ENCODE measurements around the gene ABHD12.

The ABHD12 gene

GRCh38 chr20:25303292-25304024 lies 87.2 kb downstream of the ABHD12 start:
- no peak for DNase-seq

- DNase-seq: no peak
Observed at GRCh38 chr20:25302596-25302995, 88.0 kb downstream of the ABHD12 start.

- no peak for DNase-seq
Observed at GRCh38 chr20:25301357-25301920, 89.2 kb downstream of the ABHD12 start.

GRCh38 chr20:25300496-25301170 lies 90.0 kb downstream of the ABHD12 start:
- DNase-seq: no peak

GRCh38 chr20:25299806-25300205 lies 90.8 kb downstream of the ABHD12 start:
- peak; percentile 19 for DNase-seq

GRCh38 chr20:25297141-25297905 lies 93.3 kb downstream of the ABHD12 start:
- DNase-seq: no peak

GRCh38 chr20:25296094-25297093 lies 94.2 kb downstream of the ABHD12 start:
- DNase-seq: peak; percentile 60

GRCh38 chr20:25295386-25296093 lies 95.1 kb downstream of the ABHD12 start:
- DNase-seq: no peak

- peak; percentile 84 for DNase-seq
Observed at GRCh38 chr20:25294459-25295385, 95.9 kb downstream of the ABHD12 start.

- no peak for DNase-seq
Observed at GRCh38 chr20:25293910-25294458, 96.7 kb downstream of the ABHD12 start.

- no peak for DNase-seq
Observed at GRCh38 chr20:25293507-25293906, 97.1 kb downstream of the ABHD12 start.

- no peak for DNase-seq
Observed at GRCh38 chr20:25292176-25292891, 98.3 kb downstream of the ABHD12 start.

- DNase-seq: no peak
Observed at GRCh38 chr20:25291432-25292133, 99.1 kb downstream of the ABHD12 start.

- DNase-seq: no peak
Observed at GRCh38 chr20:25290646-25291431, 99.8 kb downstream of the ABHD12 start.

- no peak for DNase-seq
Observed at GRCh38 chr20:25289886-25290597, 100.6 kb downstream of the ABHD12 start.

GRCh38 chr20:25288291-25289181 lies 102.1 kb downstream of the ABHD12 start:
- no peak for DNase-seq

All from hematopoietic multipotent progenitor cell treated with erythropoietin and hydrocortisone succinate and interleukin-3 and kit ligand, for 4 days (in vitro differentiated cells).